Measurements from ENCODE around the gene ADGRF4. TPM values are rescaled to one million over a fixed set of nuclear protein-coding genes. Genes with fewer than 3 reads are reported as not detected.

ADGRF4 gene
- total and polyA plus RNA-seq, 2 donors (not counting 1 experiment from before 2014, with no cell fraction given) = not detected

DNA sequence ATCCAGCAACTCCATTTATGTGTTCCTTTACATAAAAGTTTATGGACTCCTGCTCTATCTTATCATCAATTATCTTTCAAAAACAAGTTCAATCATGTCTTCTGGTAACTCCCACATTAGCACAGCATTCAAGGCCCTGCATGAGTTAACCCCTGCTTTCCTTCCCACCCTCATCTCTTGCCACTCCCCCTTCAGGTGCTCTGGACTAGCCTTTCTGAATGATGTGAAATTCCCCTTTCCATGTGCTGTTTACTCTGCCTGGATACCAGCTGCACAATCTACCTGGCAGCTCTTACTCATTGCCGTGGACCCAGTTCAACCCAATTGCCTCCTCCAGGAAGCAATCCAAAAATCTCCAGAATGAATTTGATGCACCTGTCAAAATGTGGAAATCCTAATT is 11.9 kb downstream of the ADGRF4 start:
- Mint-ChIP-seq H3K9me3 (ENCODE audit: insufficient read depth) (no peaks in the 10 kb centered on the region), H3K27ac (no peak overlapping the region), H3K4me1 (no peaks in the 10 kb centered on the region), H3K27me3 (peaks cover 11% of the 10 kb centered on the region), H3K4me3 (no peak overlapping the region)
- Histone ChIP-seq H3K4me2 (replicated peaks; ENCODE audit: low read depth, low read length, poor library complexity, severe bottlenecking) (no peak overlapping the region), H3K27ac (ENCODE audit: low read length in 2 of 2) (no peak overlapping the region), H3K4me3 (ENCODE audit: control extremely low read depth in 1 of 5, extremely low read depth in 1 of 5, insufficient read depth in 1 of 5, low read depth in 2 of 5, low read length in 4 of 5) (no peak overlapping the region), H3K79me2 (ENCODE audit: control insufficient read depth, insufficient read depth, low read length) (no peaks in the 10 kb centered on the region), H3K9me3 (ENCODE audit: control extremely low read depth in 1 of 3, control insufficient read depth in 2 of 3, insufficient read depth in 1 of 3, low read length in 2 of 3) (no peaks in the 10 kb centered on the region), H3K27me3 (replicated peaks in 1 of 4; ENCODE audit: control extremely low read depth in 1 of 4, control insufficient read depth in 3 of 4, insufficient read depth in 4 of 4, low read length in 3 of 4) (no peaks in the 10 kb centered on the region), H4K20me1 (ENCODE audit: control insufficient read depth, insufficient read depth, low read length, poor library complexity, severe bottlenecking) (no peaks in the 10 kb centered on the region), H3K9ac (ENCODE audit: low read length) (no peak overlapping the region), H3K36me3 (replicated peaks in 1 of 2; ENCODE audit: control extremely low read depth in 1 of 2, control insufficient read depth in 1 of 2, extremely low read depth in 1 of 2, insufficient read depth in 2 of 2, low read length in 1 of 2) (no peaks in the 10 kb centered on the region), H3K4me1 (ENCODE audit: control insufficient read depth in 2 of 2, insufficient read depth in 2 of 2, low read length in 2 of 2) (no peaks in the 10 kb centered on the region), H2AFZ (ENCODE audit: insufficient read depth, low read depth, low read length, poor library complexity, severe bottlenecking) (no peak overlapping the region)
- ATAC-seq (ENCODE audit: low read depth) (no peak), DNase-seq (no peak)
- WGBS (ENCODE audit: insufficient coverage) = 100% methylated on average over 1 of the region's 1 CpG
- POLR2A ChIA-PET = no interaction called here
- intact Hi-C loops (cut with micrococcal nuclease) = no loop called here
- TF ChIP-seq, protein P1, sequence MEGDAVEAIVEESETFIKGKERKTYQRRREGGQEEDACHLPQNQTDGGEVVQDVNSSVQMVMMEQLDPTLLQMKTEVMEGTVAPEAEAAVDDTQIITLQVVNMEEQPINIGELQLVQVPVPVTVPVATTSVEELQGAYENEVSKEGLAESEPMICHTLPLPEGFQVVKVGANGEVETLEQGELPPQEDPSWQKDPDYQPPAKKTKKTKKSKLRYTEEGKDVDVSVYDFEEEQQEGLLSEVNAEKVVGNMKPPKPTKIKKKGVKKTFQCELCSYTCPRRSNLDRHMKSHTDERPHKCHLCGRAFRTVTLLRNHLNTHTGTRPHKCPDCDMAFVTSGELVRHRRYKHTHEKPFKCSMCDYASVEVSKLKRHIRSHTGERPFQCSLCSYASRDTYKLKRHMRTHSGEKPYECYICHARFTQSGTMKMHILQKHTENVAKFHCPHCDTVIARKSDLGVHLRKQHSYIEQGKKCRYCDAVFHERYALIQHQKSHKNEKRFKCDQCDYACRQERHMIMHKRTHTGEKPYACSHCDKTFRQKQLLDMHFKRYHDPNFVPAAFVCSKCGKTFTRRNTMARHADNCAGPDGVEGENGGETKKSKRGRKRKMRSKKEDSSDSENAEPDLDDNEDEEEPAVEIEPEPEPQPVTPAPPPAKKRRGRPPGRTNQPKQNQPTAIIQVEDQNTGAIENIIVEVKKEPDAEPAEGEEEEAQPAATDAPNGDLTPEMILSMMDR (IDR thresholded peaks at IDR 0.05) = no peak
- no peak for TF ChIP-seq EZH2 (IDR thresholded peaks at IDR 0.05; ENCODE audit: borderline replicate concordance, insufficient read depth, low read depth, low read length, poor library complexity, severe bottlenecking)
- CTCF ChIA-PET = no interaction called here

DNA sequence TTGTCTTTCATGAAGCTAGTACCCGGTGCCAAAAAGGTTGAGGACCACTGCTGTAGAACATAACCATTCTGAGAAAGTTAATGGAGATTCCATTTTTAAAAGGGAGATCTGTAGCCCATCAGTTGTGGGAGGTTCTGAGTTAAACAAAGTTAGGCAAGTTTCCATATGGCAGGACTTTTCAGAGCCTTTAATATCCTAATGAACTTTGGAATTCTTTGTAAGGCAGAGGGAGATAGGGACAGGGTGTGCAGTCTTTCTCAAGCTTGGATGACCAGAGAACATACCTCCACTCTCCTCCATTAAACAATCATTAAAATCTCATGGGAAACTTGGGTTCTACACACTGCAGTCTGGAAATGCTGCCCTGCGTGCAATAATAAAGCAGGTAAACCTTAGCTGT is 14.8 kb downstream of the ADGRF4 start:
- Histone ChIP-seq H3K9ac (ENCODE audit: low read length) (no peak overlapping the region), H3K4me2 (replicated peaks; ENCODE audit: low read depth, low read length, poor library complexity, severe bottlenecking) (no peak overlapping the region), H3K27me3 (replicated peaks in 1 of 4; ENCODE audit: control extremely low read depth in 1 of 4, control insufficient read depth in 3 of 4, insufficient read depth in 4 of 4, low read length in 3 of 4) (no peaks in the 10 kb centered on the region), H3K4me3 (ENCODE audit: control extremely low read depth in 1 of 5, extremely low read depth in 1 of 5, insufficient read depth in 1 of 5, low read depth in 2 of 5, low read length in 4 of 5) (no peak overlapping the region), H3K79me2 (ENCODE audit: control insufficient read depth, insufficient read depth, low read length) (no peaks in the 10 kb centered on the region), H2AFZ (ENCODE audit: insufficient read depth, low read depth, low read length, poor library complexity, severe bottlenecking) (no peak overlapping the region), H3K27ac (ENCODE audit: low read length in 2 of 2) (no peak overlapping the region), H3K9me3 (ENCODE audit: control extremely low read depth in 1 of 3, control insufficient read depth in 2 of 3, insufficient read depth in 1 of 3, low read length in 2 of 3) (no peaks in the 10 kb centered on the region), H4K20me1 (ENCODE audit: control insufficient read depth, insufficient read depth, low read length, poor library complexity, severe bottlenecking) (no peaks in the 10 kb centered on the region), H3K4me1 (ENCODE audit: control insufficient read depth in 2 of 2, insufficient read depth in 2 of 2, low read length in 2 of 2) (no peaks in the 10 kb centered on the region), H3K36me3 (replicated peaks in 1 of 2; ENCODE audit: control extremely low read depth in 1 of 2, control insufficient read depth in 1 of 2, extremely low read depth in 1 of 2, insufficient read depth in 2 of 2, low read length in 1 of 2) (no peaks in the 10 kb centered on the region)
- ChIA-PET CTCF (interaction anchor here (1.5 kb wide), 1 partner anchor 21 kb away, joined by 4 read pairs; no protein-coding TSS in a partner anchor), POLR2A (no interaction called here)
- Mint-ChIP-seq H3K27me3 (peaks cover 11% of the 10 kb centered on the region), H3K27ac (no peak overlapping the region), H3K9me3 (ENCODE audit: insufficient read depth) (no peaks in the 10 kb centered on the region), H3K4me1 (no peaks in the 10 kb centered on the region), H3K4me3 (no peak overlapping the region)
- intact Hi-C loops (cut with micrococcal nuclease) = no loop called here
- ATAC-seq (ENCODE audit: low read depth) (no peak), DNase-seq (no peak)
- whole genome bisulfite sequencing (ENCODE audit: insufficient coverage) = no CpG with 5 or more reads among the region's 2 CpGs
- TF ChIP-seq, protein P1 (IDR thresholded peaks at IDR 0.05) = no peak
- no peak for TF ChIP-seq EZH2 (IDR thresholded peaks at IDR 0.05; ENCODE audit: borderline replicate concordance, insufficient read depth, low read depth, low read length, poor library complexity, severe bottlenecking)
